GM23248 (cell line): ENCODE data around the gene RRP1. TPM values are rescaled to one million over a fixed set of nuclear protein-coding genes. Genes with fewer than 3 reads are reported as not detected.

Experiments used
- DNase-seq: peaks from one replicate; pipeline ENCODE4 v3.0.0-alpha.2; 2015
- H2AFZ ChIP-seq: fragments of 200-600 bp; sonication (generic); 2 replicates; pipeline ENCODE4 v1.6.1; 2016; ENCODE audit warnings: antibody characterized with exemption
- H3F3A ChIP-seq: fragments of 200-600 bp; sonication (generic); 2 replicates; pipeline ENCODE4 v1.6.1; 2016; ENCODE audit warnings: mild to moderate bottlenecking, antibody characterized with exemption, mixed run types; ENCODE audit not compliant: insufficient read depth
- H3K27ac ChIP-seq: fragments of 200-600 bp; sonication (generic); 2 replicates; pipeline ENCODE4 v1.5.1; 2016; ENCODE audit warnings: mild to moderate bottlenecking
- H3K27me3 ChIP-seq: fragments of 200-600 bp; sonication (generic); replicated peaks from 2 replicates; pipeline ENCODE4 v1.6.1; 2016; ENCODE audit warnings: mild to moderate bottlenecking; ENCODE audit not compliant: insufficient read depth
- H3K36me3 ChIP-seq: fragments of 200-600 bp; sonication (generic); 2 replicates; pipeline ENCODE4 v1.6.1; 2016; ENCODE audit warnings: low read depth, mild to moderate bottlenecking
- H3K4me1 ChIP-seq: fragments of 200-600 bp; sonication (generic); 2 replicates; pipeline ENCODE4 v1.6.1; 2016; ENCODE audit warnings: mild to moderate bottlenecking; ENCODE audit not compliant: insufficient read depth
- H3K4me2 ChIP-seq: fragments of 200-600 bp; sonication (generic); one replicate; pipeline ENCODE4 v1.6.1; 2016; ENCODE audit warnings: mild to moderate bottlenecking; ENCODE audit not compliant: unreplicated experiment
- H3K4me3 ChIP-seq: fragments of 200-600 bp; sonication (generic); 2 replicates; pipeline ENCODE4 v1.5.1; 2016; ENCODE audit warnings: mild to moderate bottlenecking
- H3K79me2 ChIP-seq: fragments of 200-600 bp; sonication (generic); 2 replicates; pipeline ENCODE4 v1.6.1; 2016; ENCODE audit warnings: mild to moderate bottlenecking; ENCODE audit not compliant: insufficient read depth
- H3K9ac ChIP-seq: fragments of 200-600 bp; sonication (generic); 2 replicates; pipeline ENCODE4 v1.6.1; 2016; ENCODE audit warnings: mild to moderate bottlenecking
- H3K9me2 ChIP-seq: fragments of 200-600 bp; sonication (generic); 2 replicates; pipeline ENCODE4 v1.6.1; 2016; ENCODE audit warnings: mixed run types, mild to moderate bottlenecking, moderate library complexity; ENCODE audit not compliant: insufficient read depth
- H3K9me3 ChIP-seq: fragments of 200-600 bp; sonication (generic); one replicate; pipeline ENCODE4 v1.6.1; 2017; ENCODE audit warnings: low read depth
- H4K20me1 ChIP-seq: fragments of 200-600 bp; sonication (generic); 2 replicates; pipeline ENCODE4 v1.6.0; 2016; ENCODE audit not compliant: insufficient read depth
- EZH2 ChIP-seq: fragments of 200-600 bp; sonication (generic); IDR thresholded peaks from 2 replicates; pipeline ENCODE4 v1.6.1; 2018; ENCODE audit warnings: antibody characterized with exemption, mild to moderate bottlenecking; ENCODE audit not compliant: insufficient read depth, poor library complexity, severe bottlenecking
- EZH2phosphoT487 ChIP-seq: fragments of 200-600 bp; sonication (generic); IDR thresholded peaks from 2 replicates; pipeline ENCODE4 v1.6.1; 2018; ENCODE audit warnings: antibody characterized with exemption, moderate library complexity, mild to moderate bottlenecking, low read depth; ENCODE audit not compliant: insufficient read depth
- WGBS, 2 experiments: methylation state at CpG; one replicate each; pipeline ENCODE4 v1.1.6; 2015 to 2017; ENCODE audit warnings: low lambda C conversion rate in 2 of 2, low coverage in 1 of 2; ENCODE audit errors: missing lambda C conversion rate in 2 of 2; 5-methylcytosine and 5-hydroxymethylcytosine counted together
- in situ Hi-C: fragments of 300-500 bp; cut with MboI; formaldehyde crosslinking; loops from 2 replicates; pipeline ENCODE4 v1.15.0; 2020
- polyA plus RNA-seq: library from polyadenylated mRNA; unstranded; fragments of >200 nt; fragmentation: Nextera tagmentation; extraction: Ambion mirVana; gene quantifications from 2 replicates; pipeline ENCODE4 v1.2.1, GENCODE V29; 2016
- total RNA-seq: library from RNA; depleted of rRNA; stranded (reverse); fragments of >200 nt; shearing (Covaris generic); gene quantifications from 2 replicates; pipeline ENCODE4 v1.2.3, GENCODE V29; 2014

Gene RRP1
- total and polyA plus RNA-seq, 2 experiments from 2014 or later, result 17.6 to 22.3 TPM

GRCh38 chr21:43761886-43762285 lies 27.5 kb upstream of the RRP1 start:
- Histone ChIP-seq H3K4me3 (no peak overlapping the region), H3K27me3 (no peaks in the 10 kb centered on the region), H4K20me1 (no peaks in the 10 kb centered on the region), H2AFZ (no peak overlapping the region), H3K9me3 (no peaks in the 10 kb centered on the region), H3K4me1 (no peaks in the 10 kb centered on the region), H3K9ac (no peak overlapping the region), H3K27ac (no peak overlapping the region), H3K79me2 (no peaks in the 10 kb centered on the region), H3F3A (no peaks in the 10 kb centered on the region), H3K9me2 (no peaks in the 10 kb centered on the region), H3K4me2 (no peak overlapping the region), H3K36me3 (0 out of 2 replicates have a peak, but pooled peaks cover 7% of the 10 kb centered on the region)
- 92 to 95% methylated on average over 16 to 18 of the region's 18 CpGs for WGBS, 2 experiments
- DNase-seq, result no peak
- TF ChIP-seq EZH2phosphoT487 (no peak), EZH2 (no peak)
- in situ Hi-C loops, result no loop called here

DNA sequence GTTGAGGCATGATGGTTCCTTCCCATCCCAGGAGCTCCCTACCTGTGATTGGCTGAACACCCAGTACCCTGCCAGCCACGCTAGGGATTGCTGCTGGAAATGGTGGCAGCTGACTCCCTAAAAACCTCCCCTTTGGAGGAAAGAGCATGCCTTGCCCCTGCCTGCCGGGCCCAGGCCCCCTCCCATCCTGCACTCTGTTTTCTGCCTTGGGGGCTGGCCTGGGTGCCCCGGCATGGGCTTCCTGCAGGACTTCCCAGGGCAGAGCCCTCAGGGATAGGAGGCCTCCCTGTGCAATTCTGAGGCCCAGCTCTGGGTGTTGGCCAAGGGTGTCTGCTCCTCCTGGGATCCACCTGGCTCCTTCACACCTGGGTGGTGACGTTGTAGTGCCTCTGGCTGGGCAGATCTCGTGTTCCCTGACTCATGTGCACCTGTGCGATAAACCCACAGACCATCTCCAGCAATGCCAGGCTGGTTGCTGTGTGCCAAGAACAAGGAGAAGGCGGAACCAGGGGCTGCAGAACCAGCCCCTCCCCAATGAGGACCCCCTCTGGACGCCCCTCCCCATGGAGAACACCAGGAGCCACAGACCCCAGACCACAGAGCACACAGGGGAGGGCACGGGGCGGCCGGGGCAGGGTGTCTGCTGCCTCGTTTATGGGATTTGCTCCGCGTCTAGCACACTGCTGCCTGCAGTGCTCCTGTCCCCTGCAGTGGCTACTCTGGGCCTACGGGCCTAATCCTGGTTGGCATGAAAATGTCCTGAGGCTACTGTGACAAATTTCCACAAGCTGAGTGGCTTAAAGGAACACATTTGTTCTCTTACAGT lies 26.9 kb upstream of the RRP1 start:
- Histone ChIP-seq H3K9ac (no peak overlapping the region), H3K4me1 (no peaks in the 10 kb centered on the region), H3K9me3 (no peaks in the 10 kb centered on the region), H3K9me2 (no peaks in the 10 kb centered on the region), H3K27ac (no peak overlapping the region), H3K27me3 (no peaks in the 10 kb centered on the region), H3K4me2 (no peak overlapping the region), H3K79me2 (no peaks in the 10 kb centered on the region), H3K4me3 (no peak overlapping the region), H4K20me1 (no peaks in the 10 kb centered on the region), H3K36me3 (0 out of 2 replicates have a peak, but pooled peaks cover 7% of the 10 kb centered on the region), H2AFZ (no peak overlapping the region), H3F3A (no peaks in the 10 kb centered on the region)
- in situ Hi-C loops, result no loop called here
- TF ChIP-seq EZH2phosphoT487 (no peak), EZH2 (no peak)
- no peak for DNase-seq
- 94 to 99% methylated on average over 14 to 15 of the region's 15 CpGs for WGBS, 2 experiments

GRCh38 chr21:43763901-43764523 lies 25.4 kb upstream of the RRP1 start:
- no peaks in the 10 kb centered on the region for H3K79me2 ChIP-seq
- no peaks in the 10 kb centered on the region for H3K27me3 ChIP-seq
- no peak overlapping the region for H3K4me3 ChIP-seq
- H3K36me3 ChIP-seq, result 0 out of 2 replicates have a peak, but pooled peaks cover under 1% of the 10 kb centered on the region
- 78 to 79% methylated on average over 10 of the region's 10 CpGs for WGBS, 2 experiments
- TF ChIP-seq EZH2, result no peak
- TF ChIP-seq EZH2phosphoT487, result no peak
- in situ Hi-C loops, result no loop called here
- no peak for DNase-seq
- no peaks in the 10 kb centered on the region for H3F3A ChIP-seq
- no peaks in the 10 kb centered on the region for H3K9me3 ChIP-seq
- H2AFZ ChIP-seq, result no peak overlapping the region
- H3K4me2 ChIP-seq, result no peak overlapping the region
- H3K27ac ChIP-seq, result no peak overlapping the region
- peaks cover 8% of the 10 kb centered on the region for H3K4me1 ChIP-seq
- H4K20me1 ChIP-seq, result no peaks in the 10 kb centered on the region
- no peaks in the 10 kb centered on the region for H3K9me2 ChIP-seq
- H3K9ac ChIP-seq, result no peak overlapping the region

DNA sequence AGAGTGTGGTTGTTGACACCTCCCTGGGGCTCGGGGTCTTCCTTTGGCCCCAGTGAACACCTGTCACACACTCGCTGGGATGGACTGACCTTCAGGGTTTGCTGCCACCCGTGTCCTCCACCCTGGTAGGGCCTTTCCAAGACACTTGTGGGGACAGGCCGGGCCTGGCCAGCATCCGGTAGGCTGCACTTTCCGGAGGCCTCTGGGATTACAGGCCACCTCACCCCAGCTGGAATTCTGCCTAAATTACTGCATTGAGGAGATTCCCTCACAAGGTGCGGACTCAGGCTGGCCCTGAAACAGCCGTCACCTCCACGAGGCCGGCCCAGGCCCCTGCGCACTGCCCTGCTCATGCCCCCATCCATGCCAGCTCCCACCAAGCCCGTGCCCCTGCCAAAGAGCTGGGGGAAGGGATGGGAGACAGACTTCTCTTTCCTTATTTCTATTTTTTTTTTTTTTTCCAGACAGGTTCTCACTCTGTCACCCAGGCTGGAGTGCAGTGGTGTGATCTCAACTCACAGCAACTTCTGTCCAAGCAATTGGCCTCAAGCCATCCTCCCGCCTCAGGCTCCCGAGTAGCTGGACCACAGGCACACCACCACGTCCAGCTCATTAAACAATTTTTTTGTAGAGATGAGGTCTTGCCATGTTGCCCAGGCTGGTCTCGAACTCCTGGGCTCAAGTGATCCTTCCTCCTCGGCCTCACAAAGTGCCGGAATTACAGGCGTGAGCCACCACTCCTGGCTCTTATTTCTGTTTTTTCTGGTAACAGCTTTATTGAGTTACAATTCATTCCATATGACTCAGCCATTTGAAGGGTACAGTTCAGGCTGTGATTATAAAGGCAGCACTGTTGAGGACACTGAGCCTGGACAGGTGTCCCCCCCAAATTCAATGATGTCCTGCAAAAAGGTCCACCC lies 24.5 kb upstream of the RRP1 start:
- WGBS, 2 experiments, result 73 to 76% methylated on average over 19 of the region's 19 CpGs
- peak; percentile 52 for DNase-seq
- H3K9me3 ChIP-seq, result no peaks in the 10 kb centered on the region

More for the DNA sequence above, 24.5 kb upstream of the RRP1 start:
- Histone ChIP-seq H3K27me3 (no peaks in the 10 kb centered on the region), H3K9ac (no peak overlapping the region), H3K36me3 (no peaks in the 10 kb centered on the region), H2AFZ (no peak overlapping the region), H3K27ac (no peak overlapping the region), H3K4me3 (no peak overlapping the region), H3K9me2 (no peaks in the 10 kb centered on the region), H3F3A (no peaks in the 10 kb centered on the region), H4K20me1 (no peaks in the 10 kb centered on the region), H3K4me1 (peaks cover 8% of the 10 kb centered on the region), H3K79me2 (no peaks in the 10 kb centered on the region), H3K4me2 (no peak overlapping the region)
- TF ChIP-seq EZH2 (no peak), EZH2phosphoT487 (no peak)
- in situ Hi-C loops, result no loop called here
